C4-2B (cell line): ENCODE data around the gene PLD4.

Source experiments
- H3K27ac ChIP-seq: fragments of 450-650 bp; 2 replicates; pipeline ENCODE4 v1.5.1; 2017
- ZFX ChIP-seq: fragments of 450-650 bp; IDR thresholded peaks from 2 replicates; pipeline ENCODE4 v1.6.1; 2017
- TF ChIP-seq, protein P1 (sequence below): fragments of 450-650 bp; conservative IDR thresholded peaks from 2 replicates; pipeline ENCODE4 v1.5.1; 2017; ENCODE audit warnings: mild to moderate bottlenecking

The PLD4 gene

DNA sequence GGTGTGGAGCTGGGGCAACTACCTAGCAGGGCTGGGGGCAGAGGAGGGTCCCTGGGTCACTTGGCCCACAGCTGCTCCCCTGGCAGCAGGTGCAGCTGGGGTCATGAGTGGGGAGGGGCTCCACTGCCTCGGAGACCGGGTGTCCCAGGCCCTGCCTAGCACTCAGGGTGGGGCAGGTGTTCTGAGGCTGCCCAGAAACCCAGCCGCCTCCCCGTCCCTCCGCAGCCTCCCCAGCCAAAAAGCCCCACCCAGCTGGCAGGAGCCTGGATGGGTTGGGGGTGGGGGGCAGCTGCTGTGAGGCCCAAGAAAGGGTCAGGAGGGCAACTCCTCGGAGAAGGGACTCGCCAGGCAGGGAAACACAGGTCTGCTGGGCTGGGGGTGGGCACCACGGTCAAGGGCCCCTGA is 42.3 kb downstream of the PLD4 start:
- no peak overlapping the region for H3K27ac ChIP-seq
- TF ChIP-seq, protein P1, sequence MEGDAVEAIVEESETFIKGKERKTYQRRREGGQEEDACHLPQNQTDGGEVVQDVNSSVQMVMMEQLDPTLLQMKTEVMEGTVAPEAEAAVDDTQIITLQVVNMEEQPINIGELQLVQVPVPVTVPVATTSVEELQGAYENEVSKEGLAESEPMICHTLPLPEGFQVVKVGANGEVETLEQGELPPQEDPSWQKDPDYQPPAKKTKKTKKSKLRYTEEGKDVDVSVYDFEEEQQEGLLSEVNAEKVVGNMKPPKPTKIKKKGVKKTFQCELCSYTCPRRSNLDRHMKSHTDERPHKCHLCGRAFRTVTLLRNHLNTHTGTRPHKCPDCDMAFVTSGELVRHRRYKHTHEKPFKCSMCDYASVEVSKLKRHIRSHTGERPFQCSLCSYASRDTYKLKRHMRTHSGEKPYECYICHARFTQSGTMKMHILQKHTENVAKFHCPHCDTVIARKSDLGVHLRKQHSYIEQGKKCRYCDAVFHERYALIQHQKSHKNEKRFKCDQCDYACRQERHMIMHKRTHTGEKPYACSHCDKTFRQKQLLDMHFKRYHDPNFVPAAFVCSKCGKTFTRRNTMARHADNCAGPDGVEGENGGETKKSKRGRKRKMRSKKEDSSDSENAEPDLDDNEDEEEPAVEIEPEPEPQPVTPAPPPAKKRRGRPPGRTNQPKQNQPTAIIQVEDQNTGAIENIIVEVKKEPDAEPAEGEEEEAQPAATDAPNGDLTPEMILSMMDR = no peak
- TF ChIP-seq ZFX = no peak

DNA sequence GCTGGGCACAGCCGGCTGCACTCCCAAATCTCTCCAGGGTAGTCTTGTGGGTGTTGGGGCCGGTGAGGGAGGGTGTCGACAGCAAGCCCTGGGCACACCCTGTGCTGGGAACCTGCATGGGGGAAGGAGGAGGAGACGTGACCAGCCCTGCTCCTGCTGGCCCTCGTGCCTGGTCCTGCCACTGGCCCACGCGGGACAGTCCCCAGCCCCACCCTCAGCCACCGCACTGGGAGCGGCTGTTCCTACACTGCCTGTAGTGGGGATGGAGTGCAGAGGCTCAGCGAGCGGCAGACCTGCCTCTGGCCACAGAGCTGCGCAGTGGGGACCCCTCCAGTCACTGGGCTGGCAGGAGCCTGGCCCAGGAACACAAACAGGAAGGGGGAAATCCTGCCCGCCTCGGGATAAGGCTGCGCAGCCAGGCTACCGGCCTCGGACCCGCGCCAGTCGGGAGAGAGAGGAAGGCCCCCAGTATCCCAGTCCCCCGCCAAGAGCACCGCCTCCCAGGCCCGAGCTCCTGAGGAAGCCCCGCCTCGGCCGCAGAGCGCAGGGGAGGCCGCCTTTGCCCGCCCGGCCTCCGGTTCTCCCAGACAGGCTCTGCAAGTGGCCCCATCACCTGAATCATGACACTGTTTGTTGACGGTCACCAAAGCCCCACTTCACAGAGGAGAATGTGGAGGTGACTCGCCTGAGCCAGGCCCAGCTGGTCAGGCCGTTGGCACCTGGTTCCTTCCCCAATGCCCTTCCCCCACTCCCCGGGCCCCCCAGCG is 42.9 kb downstream of the PLD4 start:
- TF ChIP-seq ZFX = no peak
- TF ChIP-seq, protein P1 = no peak

DNA sequence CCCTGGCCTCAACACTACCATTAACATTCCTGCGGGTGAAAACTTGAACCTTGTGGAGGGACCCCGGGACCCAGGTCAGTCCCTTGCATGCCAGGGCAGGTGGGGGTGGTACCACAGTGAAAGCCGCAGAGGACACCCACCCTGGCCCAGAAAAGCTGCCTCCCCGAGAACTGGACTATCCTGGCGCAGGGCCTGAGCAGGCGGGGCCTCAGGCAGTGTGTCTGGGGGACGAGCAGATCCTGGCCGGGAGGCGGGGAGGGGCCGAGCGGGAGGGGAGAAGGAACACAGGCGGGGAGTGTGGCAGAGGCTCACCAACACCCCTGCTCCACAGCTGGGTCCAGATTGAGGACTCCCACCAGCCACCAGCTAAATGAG is 43.5 kb downstream of the PLD4 start:
- no peak for TF ChIP-seq ZFX
- TF ChIP-seq, protein P1 = no peak
- H3K27ac ChIP-seq = no peak overlapping the region

More for the DNA sequence above, 42.9 kb downstream of the PLD4 start:
- no peak overlapping the region for H3K27ac ChIP-seq

DNA sequence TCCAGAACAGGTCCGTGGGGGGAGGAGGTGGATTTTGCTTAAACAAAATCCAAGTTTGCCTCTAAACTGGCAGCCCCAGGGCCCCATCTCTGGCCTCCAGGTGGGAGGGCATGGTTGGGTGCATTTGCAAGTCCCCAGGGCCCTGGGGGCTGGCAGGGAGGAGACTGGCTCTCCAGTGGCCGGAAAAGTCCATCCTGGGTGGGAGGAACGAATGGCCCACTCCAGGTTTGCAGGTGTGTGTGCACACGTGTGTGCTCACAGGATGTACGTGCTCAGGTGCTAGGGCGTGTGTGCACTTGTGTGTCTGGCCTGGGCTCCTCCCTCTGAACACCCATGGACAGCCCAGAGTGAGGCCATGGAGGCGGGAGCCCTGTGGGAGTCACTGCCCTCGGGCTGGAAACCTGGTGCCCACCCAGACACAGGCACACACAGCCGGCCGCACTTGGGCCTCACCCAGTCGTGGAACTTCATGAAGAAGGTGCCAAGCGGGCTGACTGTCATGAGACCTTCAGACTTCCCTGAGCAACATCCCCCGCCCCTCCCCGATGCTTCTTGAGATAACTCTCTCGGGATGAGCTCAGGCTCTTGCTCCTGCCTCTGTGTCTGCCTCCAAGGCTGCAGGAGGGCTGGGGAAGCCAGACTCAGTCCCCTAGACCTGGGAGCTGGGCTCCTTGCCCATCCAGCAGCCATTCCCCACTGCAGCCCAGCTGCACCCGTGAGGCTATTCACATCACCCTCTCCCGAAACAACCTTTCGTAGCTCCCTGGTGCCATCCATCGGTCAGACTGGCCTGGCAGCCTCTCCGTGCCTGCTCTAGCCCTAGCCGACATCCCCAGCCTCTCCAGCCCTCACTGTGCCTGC is 44.1 kb downstream of the PLD4 start:
- TF ChIP-seq ZFX = no peak
- TF ChIP-seq, protein P1 = no peak; the same call in 1 of the 2 replicates
- H3K27ac ChIP-seq = no peak overlapping the region

DNA sequence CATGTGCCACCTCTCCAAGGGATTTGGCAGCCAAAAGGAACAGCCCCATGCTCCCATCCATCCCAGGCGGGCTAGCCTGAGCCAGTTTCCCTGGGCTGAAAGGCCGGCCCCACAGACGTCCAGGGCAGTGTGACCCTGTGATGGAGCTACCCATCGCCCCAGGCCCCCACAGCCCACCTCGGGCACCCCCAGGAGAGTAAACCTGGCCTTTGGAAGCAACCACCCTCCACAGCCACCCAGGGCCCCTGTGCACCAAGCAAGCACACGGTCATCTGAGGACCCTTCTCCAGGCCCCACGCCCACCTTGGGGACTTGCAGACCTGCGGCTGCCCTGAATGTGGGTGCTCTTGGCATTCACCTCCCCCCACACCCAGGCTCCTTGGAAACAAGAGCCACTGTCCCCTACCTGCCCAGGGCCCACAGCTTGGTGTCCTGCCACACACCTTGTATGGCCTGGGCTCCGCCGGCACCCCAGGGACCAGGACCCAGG is 45.1 kb downstream of the PLD4 start:
- no peak overlapping the region for H3K27ac ChIP-seq
- TF ChIP-seq ZFX = no peak
- TF ChIP-seq, protein P1 = no peak

DNA sequence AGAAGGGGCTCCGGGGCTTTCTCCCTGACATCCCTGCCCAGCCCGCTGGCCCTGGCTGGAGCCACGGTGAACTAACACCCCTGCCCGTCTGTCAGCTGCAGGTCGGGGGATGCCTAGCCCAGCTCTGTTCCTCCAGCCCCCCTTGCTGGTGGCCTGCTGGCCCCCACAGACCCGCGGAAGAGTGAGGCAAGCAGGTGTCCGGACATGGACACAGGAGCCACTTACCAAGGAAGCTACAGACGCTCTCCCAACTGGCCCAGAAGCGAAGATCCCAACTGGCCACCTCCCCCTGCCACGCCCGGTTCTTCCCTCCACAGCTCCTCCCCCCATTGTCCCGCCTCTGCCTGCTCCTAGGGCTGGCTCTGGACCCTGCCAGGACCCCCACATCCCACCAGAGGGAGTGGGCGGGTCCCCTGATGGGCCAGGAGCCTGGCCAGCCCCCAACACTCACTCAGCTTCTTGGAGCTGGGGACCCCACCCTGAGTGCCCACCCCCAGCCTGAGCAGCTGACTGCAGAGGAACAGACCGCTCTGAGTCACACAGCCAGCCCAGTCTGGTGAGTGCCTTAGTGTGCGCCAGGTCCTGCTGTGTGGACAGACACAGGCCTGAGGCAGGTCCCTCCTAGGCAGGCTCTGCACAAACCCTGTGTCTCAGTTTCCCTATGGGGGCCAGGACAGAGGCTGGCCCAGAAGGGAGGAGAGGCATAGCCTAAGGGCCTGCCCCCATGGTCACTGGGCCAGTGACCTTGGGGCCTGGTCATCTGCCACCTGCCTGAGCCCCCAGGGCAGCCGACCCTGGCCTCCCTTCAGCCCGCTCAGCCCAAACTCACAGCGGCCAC is 45.8 kb downstream of the PLD4 start:
- TF ChIP-seq ZFX = no peak
- TF ChIP-seq, protein P1 = no peak
- H3K27ac ChIP-seq = no peak overlapping the region
